Gastroesophageal sphincter (tissue), 4 donors: ENCODE data around the gene MTA1. TPM values are rescaled to one million over a fixed set of nuclear protein-coding genes. Genes with fewer than 3 reads are reported as not detected.

Experiments used
- ATAC-seq: fragments of 150-250 bp; one replicate; pipeline ENCODE4 v1.9.1; 2016; ENCODE audit warnings: mild to moderate bottlenecking, moderate library complexity
- H3K27ac ChIP-seq, 4 donors: fragments of 200-600 bp; sonication (generic) in 3 of 4; 1 replicate in 3 of 4; 2 replicates in 1 of 4; pipeline ENCODE4 v1.5.1; 2016 to 2019
- H3K27me3 ChIP-seq: fragments of 200-600 bp; sonication (generic); one replicate; pipeline ENCODE4 v1.5.1; 2019
- H3K36me3 ChIP-seq, 2 donors: fragments of 200-600 bp; sonication (generic); one replicate each; pipeline ENCODE4 v1.5.1; 2019; ENCODE audit warnings: control low read depth in 1 of 2
- H3K4me1 ChIP-seq, 3 donors: fragments of 200-600 bp; sonication (generic); 1 replicate in 2 of 3; 2 replicates in 1 of 3; pipeline ENCODE4 v1.5.1; 2016 to 2019; ENCODE audit warnings: control low read depth in 2 of 3
- H3K4me3 ChIP-seq, 2 donors: fragments of 200-600 bp; sonication (generic); one replicate each; pipeline ENCODE4 v1.5.1; 2019; ENCODE audit warnings: mild to moderate bottlenecking in 1 of 2, moderate library complexity in 1 of 2
- H3K9me3 ChIP-seq, 3 donors: fragments of 200-600 bp; sonication (generic); one replicate each; pipeline ENCODE4 v1.5.1; 2017 to 2019; ENCODE audit warnings: control low read depth in 2 of 3
- EP300 ChIP-seq: sonication (generic); formaldehyde crosslinking; IDR thresholded peaks from one replicate; pipeline ENCODE4 v1.6.1; 2017; ENCODE audit warnings: antibody characterized with exemption, mild to moderate bottlenecking
- POLR2A ChIP-seq, 2 donors: fragments of 450-650 bp; IDR thresholded peaks; one replicate each; pipeline ENCODE4 v1.6.1; 2017; ENCODE audit warnings: antibody characterized with exemption in 2 of 2, mild to moderate bottlenecking in 2 of 2, moderate library complexity in 1 of 2
- POLR2AphosphoS5 ChIP-seq: sonication (generic); formaldehyde crosslinking; IDR thresholded peaks from one replicate; pipeline ENCODE4 v1.6.1; 2017; ENCODE audit warnings: antibody characterized with exemption
- WGBS, 2 donors: methylation state at CpG; one replicate each; pipeline ENCODE4 v1.1.5; 2018; ENCODE audit warnings: low coverage in 1 of 2; 5-methylcytosine and 5-hydroxymethylcytosine counted together
- total RNA-seq, 4 donors: library from RNA; depleted of rRNA; stranded (reverse); fragments of >200 nt; gene quantifications; one replicate each; pipeline ENCODE4 v1.1.0, GENCODE V29; 2016
- TF ChIP-seq, protein P1 (sequence below), 4 experiments: fragments of 200-600 bp in 2 of 4; fragments of 450-650 bp in 2 of 4; sonication (generic) in 1 of 4; IDR thresholded peaks; one replicate each; pipeline ENCODE4 v1.5.1; 2017 to 2019; ENCODE audit warnings: antibody characterized with exemption in 4 of 4, mild to moderate bottlenecking in 2 of 4, moderate library complexity in 2 of 4

The MTA1 gene
- total RNA-seq, 4 donors from 2014 or later = 48.0 to 83.5 (median 58.7) TPM

GRCh38 chr14:105453847-105454246, 34.2 kb downstream of the MTA1 start:
- Histone ChIP-seq H3K36me3 (peaks cover 0 to 97% of the 10 kb centered on the region in 2 donors), H3K4me3 (no peak overlapping the region), H3K27me3 (no peaks in the 10 kb centered on the region), H3K9me3 (no peaks in the 10 kb centered on the region), H3K27ac (no peak overlapping the region), H3K4me1 (peaks cover 0 to 12% (median 4%) of the 10 kb centered on the region in 3 donors)
- 88% methylated on average over 12 of the region's 14 CpGs; no CpG with 5 or more reads in 1 of the 2 donors for WGBS, 2 donors
- TF ChIP-seq, protein P1, sequence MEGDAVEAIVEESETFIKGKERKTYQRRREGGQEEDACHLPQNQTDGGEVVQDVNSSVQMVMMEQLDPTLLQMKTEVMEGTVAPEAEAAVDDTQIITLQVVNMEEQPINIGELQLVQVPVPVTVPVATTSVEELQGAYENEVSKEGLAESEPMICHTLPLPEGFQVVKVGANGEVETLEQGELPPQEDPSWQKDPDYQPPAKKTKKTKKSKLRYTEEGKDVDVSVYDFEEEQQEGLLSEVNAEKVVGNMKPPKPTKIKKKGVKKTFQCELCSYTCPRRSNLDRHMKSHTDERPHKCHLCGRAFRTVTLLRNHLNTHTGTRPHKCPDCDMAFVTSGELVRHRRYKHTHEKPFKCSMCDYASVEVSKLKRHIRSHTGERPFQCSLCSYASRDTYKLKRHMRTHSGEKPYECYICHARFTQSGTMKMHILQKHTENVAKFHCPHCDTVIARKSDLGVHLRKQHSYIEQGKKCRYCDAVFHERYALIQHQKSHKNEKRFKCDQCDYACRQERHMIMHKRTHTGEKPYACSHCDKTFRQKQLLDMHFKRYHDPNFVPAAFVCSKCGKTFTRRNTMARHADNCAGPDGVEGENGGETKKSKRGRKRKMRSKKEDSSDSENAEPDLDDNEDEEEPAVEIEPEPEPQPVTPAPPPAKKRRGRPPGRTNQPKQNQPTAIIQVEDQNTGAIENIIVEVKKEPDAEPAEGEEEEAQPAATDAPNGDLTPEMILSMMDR (IDR thresholded peaks at IDR 0.05) = no peak
- TF ChIP-seq EP300 (no peak), POLR2A (IDR thresholded peaks at IDR 0.05) (no peak), POLR2AphosphoS5 (no peak)
- no peak for ATAC-seq

- WGBS, 2 donors = 20 to 86% methylated on average over 1 to 5 of the region's 22 CpGs
These were observed 35.5 kb downstream of the MTA1 start for GRCh38 chr14:105455086-105455640.

DNA sequence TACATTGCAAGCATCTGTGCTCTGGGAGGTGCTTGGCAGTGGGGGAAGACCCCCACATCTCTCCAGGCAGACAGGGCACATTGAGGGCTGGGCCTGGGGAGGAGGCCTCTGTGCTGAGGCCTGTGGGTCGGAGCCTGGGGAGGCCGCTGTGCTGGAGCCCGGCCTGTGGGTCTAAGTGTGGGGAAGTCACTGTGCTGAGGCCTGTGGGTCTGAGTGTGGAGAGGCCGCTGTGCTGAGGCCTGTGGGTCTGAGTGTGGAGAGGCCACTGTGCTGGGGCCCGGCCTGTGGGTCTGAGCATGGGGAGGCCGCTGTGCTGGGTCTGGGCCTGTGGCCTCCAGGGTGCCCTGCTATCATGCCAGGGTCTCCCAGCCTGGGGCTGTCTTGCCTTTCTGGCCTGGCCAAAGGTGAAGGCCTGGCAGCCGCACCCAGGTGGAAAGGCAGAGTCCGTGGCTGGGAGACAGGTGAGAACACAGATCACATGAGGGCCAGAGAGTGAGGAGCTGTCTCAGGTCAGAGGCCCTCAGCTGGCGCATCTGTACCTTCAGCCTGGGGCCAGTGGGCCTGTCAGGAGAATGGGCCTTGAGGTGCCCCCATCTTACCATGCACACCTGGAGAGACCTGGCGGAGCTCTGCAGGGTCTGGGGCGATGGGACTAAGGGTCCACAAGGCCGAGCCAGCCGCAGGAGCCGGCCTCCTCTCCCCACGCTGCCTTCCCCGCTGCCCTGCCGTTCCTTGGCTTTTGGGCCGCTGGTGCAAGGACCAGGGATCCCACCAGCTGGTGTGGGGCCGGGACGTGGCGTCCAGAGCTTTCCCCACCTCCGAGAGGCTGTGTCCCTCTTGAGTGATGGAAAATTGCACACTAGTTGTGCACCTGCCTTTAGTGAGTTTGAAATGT, 36.4 kb downstream of the MTA1 start:
- Histone ChIP-seq H3K9me3 (no peaks in the 10 kb centered on the region), H3K27ac (no peak overlapping the region), H3K36me3 (peaks cover 0 to 88% of the 10 kb centered on the region in 2 donors), H3K27me3 (no peaks in the 10 kb centered on the region), H3K4me3 (no peak overlapping the region), H3K4me1 (no peaks in the 10 kb centered on the region)
- no peak for ATAC-seq
- TF ChIP-seq POLR2A (IDR thresholded peaks at IDR 0.05) (no peak), EP300 (no peak), POLR2AphosphoS5 (no peak)
- TF ChIP-seq, protein P1 (IDR thresholded peaks at IDR 0.05) = no peak
- WGBS, 2 donors = no CpG with 5 or more reads among the region's 22 CpGs

More at GRCh38 chr14:105455086-105455640, 35.5 kb downstream of the MTA1 start:
- Histone ChIP-seq H3K36me3 (peaks cover 0 to 88% of the 10 kb centered on the region in 2 donors), H3K4me3 (no peak overlapping the region), H3K4me1 (no peaks in the 10 kb centered on the region), H3K27ac (no peak overlapping the region), H3K27me3 (no peaks in the 10 kb centered on the region), H3K9me3 (no peaks in the 10 kb centered on the region)
- TF ChIP-seq EP300 (no peak), POLR2AphosphoS5 (no peak), POLR2A (IDR thresholded peaks at IDR 0.05) (no peak)
- TF ChIP-seq, protein P1 (IDR thresholded peaks at IDR 0.05) = no peak
- ATAC-seq = no peak

GRCh38 chr14:105456736-105457617, 37.4 kb downstream of the MTA1 start:
- Histone ChIP-seq H3K27me3 (no peaks in the 10 kb centered on the region), H3K36me3 (peaks cover 0 to 89% of the 10 kb centered on the region in 2 donors), H3K27ac (no peak overlapping the region), H3K4me1 (no peaks in the 10 kb centered on the region), H3K4me3 (no peak overlapping the region), H3K9me3 (no peaks in the 10 kb centered on the region)
- WGBS, 2 donors = no CpG with 5 or more reads among the region's 22 CpGs
- ATAC-seq = no peak
- TF ChIP-seq, protein P1 (IDR thresholded peaks at IDR 0.05) = no peak
- TF ChIP-seq EP300 (no peak), POLR2A (IDR thresholded peaks at IDR 0.05) (no peak), POLR2AphosphoS5 (no peak)
